NT2/D1 (cell line): ENCODE measurements around the gene ADNP.

Source experiments
- YY1 ChIP-seq: IDR thresholded peaks from 2 replicates; pipeline ENCODE4 v1.6.1; 2011; ENCODE audit not compliant: insufficient read length, insufficient read depth
- ZNF274 ChIP-seq: IDR thresholded peaks from 2 replicates; pipeline ENCODE4 v1.6.1; 2011; ENCODE audit warnings: mild to moderate bottlenecking, low read depth, low read length

- TF ChIP-seq ZNF274 (no peak), YY1 (no peak)
Observed at GRCh38 chr20:50919567-50919966, 11.7 kb downstream of the ADNP start.
